GM19240 (cell line): ENCODE measurements around the gene ADTRP.

ENCODE experiments used
- DNase-seq: peaks from one replicate; pipeline ENCODE4 v3.0.0; 2011; ENCODE audit warnings: low spot score; ENCODE audit not compliant: insufficient read length

Gene ADTRP

GRCh38 chr6:11773581-11773980 lies 5.0 kb downstream of the ADTRP start:
- no peak for DNase-seq

GRCh38 chr6:11773013-11773412 lies 5.6 kb downstream of the ADTRP start:
- DNase-seq: no peak

- no peak for DNase-seq
These were observed 6.3 kb downstream of the ADTRP start for GRCh38 chr6:11772109-11772825.

- DNase-seq: no peak
These were observed 7.0 kb downstream of the ADTRP start for GRCh38 chr6:11771473-11772048.

GRCh38 chr6:11770546-11771466 lies 7.8 kb downstream of the ADTRP start:
- DNase-seq: peak; percentile 23

- DNase-seq: no peak
These were observed 8.6 kb downstream of the ADTRP start for GRCh38 chr6:11769811-11770545.

GRCh38 chr6:11769244-11769643 lies 9.4 kb downstream of the ADTRP start:
- DNase-seq: no peak

GRCh38 chr6:11767978-11768756 lies 10.4 kb downstream of the ADTRP start:
- no peak for DNase-seq

- DNase-seq: no peak
These were observed 11.1 kb downstream of the ADTRP start for GRCh38 chr6:11767458-11767857.

GRCh38 chr6:11766589-11767450 lies 11.8 kb downstream of the ADTRP start:
- DNase-seq: no peak

- no peak for DNase-seq
These were observed 12.6 kb downstream of the ADTRP start for GRCh38 chr6:11766043-11766442.

GRCh38 chr6:11764250-11764604 lies 14.4 kb downstream of the ADTRP start:
- no peak for DNase-seq

GRCh38 chr6:11763460-11764249 lies 14.9 kb downstream of the ADTRP start:
- no peak for DNase-seq

GRCh38 chr6:11762794-11763459 lies 15.7 kb downstream of the ADTRP start:
- DNase-seq: no peak

- no peak for DNase-seq
These were observed 16.6 kb downstream of the ADTRP start for GRCh38 chr6:11761744-11762620.

GRCh38 chr6:11760015-11760473 lies 18.6 kb downstream of the ADTRP start:
- no peak for DNase-seq

GRCh38 chr6:11758878-11759277 lies 19.7 kb downstream of the ADTRP start:
- no peak for DNase-seq
